Dedifferentiated amniotic fluid mesenchymal stem cell (primary cell): ENCODE data around the gene ALG14.
"Not testable (repeated sequence)": the region's sequence is repeated elsewhere in the genome, so short reads cannot be mapped to it uniquely, and the experiment has no call there.

Experiments
- DNase-seq: peaks from one replicate; pipeline ENCODE4 v3.0.0-alpha.2; 2016; ENCODE audit errors: extremely low spot score

Gene ALG14

GRCh38 chr1:94954263-94955220 lies 118.2 kb downstream of the ALG14 start:
- no peak for DNase-seq

- DNase-seq, result no peak
These were observed 119.0 kb downstream of the ALG14 start for GRCh38 chr1:94953746-94954145.

GRCh38 chr1:94953107-94953506 lies 119.6 kb downstream of the ALG14 start:
- DNase-seq, result no peak

GRCh38 chr1:94952539-94952938 lies 120.2 kb downstream of the ALG14 start:
- DNase-seq, result no peak

- peak; percentile 64 for DNase-seq
These were observed 121.1 kb downstream of the ALG14 start for GRCh38 chr1:94951509-94952208.

GRCh38 chr1:94951046-94951445 lies 121.7 kb downstream of the ALG14 start:
- no peak for DNase-seq

GRCh38 chr1:94949681-94950661 lies 122.8 kb downstream of the ALG14 start:
- DNase-seq, result no peak

GRCh38 chr1:94947437-94947836 lies 125.3 kb downstream of the ALG14 start:
- DNase-seq, result peak; percentile 92

GRCh38 chr1:94946886-94947285 lies 125.9 kb downstream of the ALG14 start:
- DNase-seq, result no peak

GRCh38 chr1:94942171-94943128 lies 130.3 kb downstream of the ALG14 start:
- no peak for DNase-seq

- DNase-seq, result not testable (repeated sequence)
These were observed 131.3 kb downstream of the ALG14 start for GRCh38 chr1:94941480-94941879.

- DNase-seq, result no peak
These were observed 132.0 kb downstream of the ALG14 start for GRCh38 chr1:94940738-94941137.

GRCh38 chr1:94937820-94938219 lies 134.9 kb downstream of the ALG14 start:
- DNase-seq, result no peak

- DNase-seq, result no peak
These were observed 135.7 kb downstream of the ALG14 start for GRCh38 chr1:94936861-94937620.

GRCh38 chr1:94935476-94935875 lies 137.3 kb downstream of the ALG14 start:
- DNase-seq, result no peak

GRCh38 chr1:94935034-94935433 lies 137.7 kb downstream of the ALG14 start:
- no peak for DNase-seq

- DNase-seq, result no peak
These were observed 138.2 kb downstream of the ALG14 start for GRCh38 chr1:94934551-94934950.

- no peak for DNase-seq
These were observed 141.4 kb downstream of the ALG14 start for GRCh38 chr1:94931254-94931841.
